CD4-positive, alpha-beta T cell treated with Interferon gamma for 1 hour (primary cell): ENCODE measurements around the gene MS4A2.
"Not testable (repeated sequence)": the region's sequence is repeated elsewhere in the genome, so short reads cannot be mapped to it uniquely, and the experiment has no call there.

Experiments
- DNase-seq: peaks from one replicate; pipeline ENCODE4 v3.0.0-alpha.2; 2020

MS4A2 gene

DNA sequence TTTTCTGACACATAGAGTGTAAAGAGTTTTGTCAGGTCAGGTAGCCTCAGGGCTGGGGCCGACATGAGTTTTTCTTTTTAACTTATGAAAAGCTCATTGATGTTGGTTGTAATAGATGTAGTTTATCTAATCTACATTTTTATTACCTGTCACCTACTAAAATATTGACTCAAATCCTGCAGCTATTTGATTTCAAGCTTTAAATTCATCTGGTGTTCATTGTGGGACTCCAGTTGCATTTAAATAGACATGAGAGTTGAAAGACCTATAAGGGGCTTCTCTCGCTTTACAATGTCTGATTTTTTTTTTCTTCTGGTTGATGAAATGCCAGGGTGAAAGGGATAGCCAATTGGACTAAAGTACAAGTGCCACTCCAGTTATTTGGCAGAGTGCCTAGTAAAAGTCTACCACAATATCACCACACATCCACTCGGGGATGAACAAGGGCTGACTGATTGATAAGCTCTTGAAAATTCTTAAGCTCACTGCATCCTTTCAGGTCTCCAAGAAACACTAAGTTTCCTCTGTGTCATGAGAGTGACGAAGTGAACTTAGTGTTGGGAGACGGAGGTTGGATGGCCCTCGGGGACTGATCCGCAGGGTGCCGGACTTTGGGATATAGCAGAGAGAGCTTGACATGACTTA is 16.1 kb downstream of the MS4A2 start:
- DNase-seq: not testable (repeated sequence)

DNA sequence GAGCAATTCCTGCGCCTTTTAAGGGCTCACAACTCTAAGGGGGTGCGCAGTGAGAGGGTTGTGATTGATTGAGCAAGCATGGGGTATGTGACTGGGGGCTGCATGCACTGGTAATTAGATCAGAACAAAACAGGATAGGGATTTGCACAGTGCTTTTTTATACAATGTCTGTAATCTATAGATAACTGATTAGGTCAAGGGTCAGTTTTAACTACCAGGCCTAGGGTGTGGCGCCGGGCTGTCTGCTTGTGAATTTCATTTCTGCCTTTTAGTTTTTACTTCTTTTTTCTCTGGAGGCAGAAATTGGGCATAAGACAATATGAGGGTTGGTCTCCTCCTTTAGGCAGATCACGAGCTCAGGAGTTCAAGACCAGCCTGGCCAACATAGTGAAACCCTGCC is 20.2 kb downstream of the MS4A2 start:
- not testable (repeated sequence) for DNase-seq

DNA sequence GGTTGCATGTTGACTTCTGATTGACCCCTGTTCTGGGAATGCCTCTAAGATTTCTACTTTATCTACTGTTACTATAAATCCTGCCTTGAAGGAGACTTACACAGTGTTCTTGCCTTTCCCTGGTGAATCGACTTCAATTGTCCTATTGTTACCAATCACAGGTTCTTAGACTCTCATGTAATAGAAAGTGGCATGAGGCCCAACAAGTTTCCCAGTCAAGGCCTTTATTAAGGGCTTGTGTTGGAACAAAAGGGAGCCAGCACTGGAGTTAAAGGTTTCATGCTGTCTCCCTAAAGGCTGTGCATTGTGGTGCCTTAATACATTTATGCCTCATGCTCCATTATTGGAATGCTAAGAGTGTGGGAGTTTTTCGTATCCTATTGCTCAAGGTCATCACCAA is 23.3 kb downstream of the MS4A2 start:
- no peak for DNase-seq

- no peak for DNase-seq
Observed at GRCh38 chr11:60116996-60117790, 28.7 kb downstream of the MS4A2 start.

- no peak for DNase-seq
Observed at GRCh38 chr11:60118338-60118737, 29.9 kb downstream of the MS4A2 start.

GRCh38 chr11:60119710-60120109 is 31.2 kb downstream of the MS4A2 start:
- DNase-seq: no peak

GRCh38 chr11:60121264-60121663 is 32.8 kb downstream of the MS4A2 start:
- no peak for DNase-seq

- DNase-seq: no peak
Observed at GRCh38 chr11:60122414-60123036, 34.1 kb downstream of the MS4A2 start.

- no peak for DNase-seq
Observed at GRCh38 chr11:60124802-60125432, 36.5 kb downstream of the MS4A2 start.

DNA sequence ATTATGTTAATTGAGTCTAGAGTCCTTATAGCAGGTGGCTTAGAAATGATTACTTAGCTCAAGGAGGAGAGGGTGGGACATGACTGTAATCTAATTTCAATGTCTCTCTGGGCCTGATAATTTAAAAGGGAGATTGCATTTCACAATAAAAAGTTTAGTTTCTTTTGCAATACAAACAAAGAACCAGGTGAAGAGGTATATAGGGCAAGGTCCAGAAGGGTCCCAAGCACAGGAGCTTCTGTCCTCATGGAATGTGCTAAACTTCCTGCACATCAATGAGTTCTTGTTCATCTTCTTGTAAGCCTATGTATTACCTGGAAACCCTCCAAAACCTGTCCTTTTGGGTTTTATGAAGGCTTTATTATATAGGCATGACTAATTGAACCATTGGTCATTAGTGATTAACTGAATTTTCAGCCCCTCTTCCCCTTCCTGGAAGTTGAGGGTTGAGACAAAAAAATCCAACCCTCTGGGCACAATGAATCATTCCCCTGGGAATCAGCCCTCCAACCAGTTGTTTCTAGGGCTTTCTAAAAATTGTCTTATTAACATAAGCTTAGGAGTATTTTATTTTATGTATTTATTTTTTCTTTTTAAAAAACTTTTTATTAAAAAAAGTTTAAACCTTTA is 37.6 kb downstream of the MS4A2 start:
- DNase-seq: no peak

DNA sequence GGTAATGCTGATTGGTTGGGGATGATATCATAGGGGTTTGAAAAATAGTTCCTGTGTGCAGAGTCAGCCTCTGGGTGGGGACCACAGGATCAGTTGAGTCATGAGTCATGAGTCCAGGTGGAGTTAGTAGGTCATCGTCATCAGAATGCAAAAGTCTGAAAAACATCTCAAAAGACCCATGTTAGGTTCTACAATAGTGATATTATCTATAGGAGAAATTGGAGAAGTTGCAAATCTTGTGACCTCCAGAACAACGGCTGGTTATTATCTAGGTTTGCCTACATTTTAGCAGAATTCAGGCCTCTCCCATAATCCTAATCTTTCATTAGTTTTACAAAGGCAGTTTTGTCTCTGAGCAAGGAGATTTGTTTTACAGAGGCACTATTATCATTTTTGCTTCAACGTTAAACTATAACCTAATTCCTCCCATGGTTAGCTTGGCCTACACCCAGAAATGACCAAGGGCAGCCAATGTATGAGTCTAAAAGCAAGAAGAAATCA is 38.9 kb downstream of the MS4A2 start:
- no peak for DNase-seq

DNA sequence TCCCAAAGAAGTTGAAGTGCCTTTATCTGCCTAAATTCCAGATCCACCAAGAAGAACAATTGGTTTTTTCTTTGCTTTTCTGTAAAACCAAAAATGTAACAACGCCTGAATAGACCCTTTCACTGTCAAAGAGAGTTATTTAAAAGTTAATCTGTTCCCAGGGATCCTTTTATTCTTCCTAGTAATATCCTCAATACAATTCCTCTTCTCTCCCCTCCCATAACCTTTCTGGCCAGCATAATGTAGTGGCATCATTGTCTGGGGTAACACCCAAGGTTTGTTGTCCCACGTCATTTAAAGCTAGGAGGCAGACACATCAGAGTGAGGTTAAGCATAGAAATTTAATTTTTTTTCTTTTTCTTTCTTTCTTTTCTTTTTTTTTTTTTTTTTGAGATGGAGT is 39.9 kb downstream of the MS4A2 start:
- DNase-seq: no peak

GRCh38 chr11:60128866-60129265 is 40.4 kb downstream of the MS4A2 start:
- not testable (repeated sequence) for DNase-seq

GRCh38 chr11:60129853-60130252 is 41.4 kb downstream of the MS4A2 start:
- DNase-seq: no peak

DNA sequence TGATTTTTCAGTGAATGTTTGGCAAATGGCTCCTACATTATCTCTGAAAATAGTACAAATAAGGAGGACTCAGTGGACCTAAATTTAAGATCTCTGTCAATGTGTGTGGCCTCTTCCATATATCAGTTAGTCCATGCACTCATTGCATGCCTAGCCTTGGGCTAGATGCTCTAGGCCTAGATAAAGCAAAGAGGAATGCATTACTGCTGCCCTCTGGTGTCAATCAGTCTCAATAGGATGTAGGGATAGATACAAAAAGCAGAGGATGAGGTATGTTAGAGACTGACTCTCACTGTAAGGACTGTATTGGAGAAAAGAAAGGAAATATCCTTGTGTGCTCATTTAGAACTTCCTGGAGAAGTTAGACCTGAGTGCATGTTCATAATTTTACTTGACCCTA is 42.0 kb downstream of the MS4A2 start:
- DNase-seq: no peak

DNA sequence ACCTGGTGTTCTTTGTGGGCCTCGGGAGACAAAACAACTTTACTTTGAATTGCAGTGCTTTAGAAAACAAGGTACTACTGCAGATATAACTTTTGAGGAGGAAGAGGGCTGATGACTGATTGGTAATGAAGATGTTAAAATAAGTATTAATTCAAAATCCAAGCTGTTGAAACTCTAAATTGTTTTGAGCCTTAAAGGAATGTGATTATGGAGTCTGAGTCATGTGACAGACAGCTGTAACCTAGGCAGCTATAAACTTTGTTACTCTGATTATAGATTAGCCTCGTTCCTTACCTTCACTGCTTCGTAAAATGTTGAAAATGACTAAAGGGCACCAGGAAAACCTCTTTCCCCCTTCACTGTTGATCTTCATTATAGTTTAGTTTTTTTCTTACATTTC is 43.4 kb downstream of the MS4A2 start:
- DNase-seq: no peak

GRCh38 chr11:60133917-60134316 is 45.5 kb downstream of the MS4A2 start:
- DNase-seq: no peak

DNA sequence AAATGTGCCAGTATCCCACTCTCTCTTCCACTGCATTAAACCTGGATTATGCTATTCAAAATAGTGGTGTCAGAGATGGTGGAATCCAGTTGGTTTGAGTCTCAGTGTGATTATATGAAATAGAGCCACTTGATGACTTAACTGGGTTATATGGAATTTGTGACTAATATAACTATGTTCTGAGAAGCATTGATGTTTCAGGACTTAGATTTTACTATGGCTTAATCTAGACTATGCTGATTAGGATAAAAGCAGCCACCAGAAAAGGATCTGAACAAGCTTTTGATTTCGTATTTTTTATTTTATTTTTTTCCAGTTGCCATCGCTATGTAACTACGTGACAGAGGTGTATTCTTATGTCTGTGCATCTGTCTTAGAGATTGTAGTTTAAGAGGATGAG is 55.3 kb downstream of the MS4A2 start:
- DNase-seq: no peak

DNA sequence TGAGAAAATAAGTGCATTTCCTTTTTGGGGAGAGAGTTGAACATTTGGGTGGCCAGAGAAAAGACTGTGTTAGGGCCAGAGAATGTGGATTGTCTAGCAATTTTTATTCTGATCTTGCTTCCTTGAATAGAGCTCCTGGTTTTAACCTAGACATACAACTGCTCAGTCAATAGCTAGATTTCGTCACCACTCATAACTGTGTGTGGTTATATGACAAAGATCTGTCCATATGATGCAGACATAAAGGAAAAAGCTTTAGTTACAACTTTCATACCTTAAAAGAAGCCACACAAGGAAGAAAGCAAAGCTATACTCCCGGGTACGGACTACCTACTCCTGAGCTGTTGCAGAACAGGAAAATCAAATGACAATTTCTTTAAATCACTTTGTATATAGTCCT is 57.2 kb downstream of the MS4A2 start:
- no peak for DNase-seq
